Hepatic stellate cell (primary cell): ENCODE data around the gene PLEKHS1.
"Not testable (repeated sequence)": the region's sequence is repeated elsewhere in the genome, so short reads cannot be mapped to it uniquely, and the experiment has no call there.

Experiments
- DNase-seq: peaks from one replicate; pipeline ENCODE4 v3.0.0; 2011; ENCODE audit warnings: low spot score

Gene PLEKHS1

DNA sequence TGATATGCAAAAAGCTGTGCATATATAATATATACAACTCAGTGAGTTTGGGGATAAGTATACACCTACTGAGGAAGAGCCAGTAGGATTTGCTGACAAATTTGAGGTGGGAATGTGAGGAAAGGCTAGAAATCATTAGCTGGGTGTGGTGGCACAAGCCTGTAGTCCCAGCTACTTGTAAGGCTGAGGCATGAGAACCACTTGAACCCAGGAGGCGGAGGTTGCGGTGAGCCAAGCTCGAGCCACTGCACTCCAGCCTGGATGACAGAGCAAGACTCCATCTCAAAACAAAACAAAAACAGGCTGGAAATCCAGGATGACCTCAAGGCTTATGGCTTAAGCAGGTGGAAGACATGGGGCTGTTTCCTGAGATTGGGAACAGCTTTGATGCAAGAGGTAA, 10.6 kb upstream of the PLEKHS1 start:
- DNase-seq, result no peak

DNA sequence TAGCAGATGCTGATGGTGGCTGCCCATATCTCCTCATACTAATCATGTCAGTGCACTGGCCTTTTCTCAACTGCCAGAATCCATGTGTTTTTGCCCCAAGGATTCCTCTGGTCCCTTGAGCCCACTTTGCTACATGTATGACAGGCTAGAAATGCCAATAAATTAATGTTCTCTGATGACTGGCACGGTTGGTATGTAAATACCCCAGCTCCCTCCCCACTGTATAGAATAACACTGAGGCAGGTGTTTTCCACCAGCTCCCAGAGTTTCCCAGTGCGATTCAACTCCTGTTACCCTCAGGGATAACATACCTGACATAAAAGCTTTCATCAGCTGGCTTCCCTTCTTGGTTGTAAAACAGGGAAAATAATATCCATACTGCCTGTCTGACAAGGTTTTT, 9.0 kb upstream of the PLEKHS1 start:
- no peak for DNase-seq

DNA sequence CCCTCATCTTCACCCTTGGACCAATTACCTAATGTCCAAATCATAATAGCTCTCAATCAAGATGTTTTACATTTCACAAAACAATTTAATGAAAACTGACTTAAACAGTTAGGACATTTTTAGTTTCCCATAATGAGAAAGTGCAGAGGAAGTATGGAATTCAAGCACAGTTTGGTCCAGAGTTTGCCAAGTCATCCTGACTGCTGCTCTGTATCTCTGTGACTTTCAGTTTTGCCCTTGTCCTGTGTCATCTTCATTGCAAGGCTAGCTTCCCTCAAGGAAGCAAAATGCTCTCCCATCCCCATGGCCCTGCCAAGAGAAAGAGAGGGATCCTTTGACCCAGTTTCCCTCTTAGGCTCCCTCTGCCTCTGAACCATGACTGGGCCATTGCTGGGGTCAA, 7.9 kb upstream of the PLEKHS1 start:
- no peak for DNase-seq

DNA sequence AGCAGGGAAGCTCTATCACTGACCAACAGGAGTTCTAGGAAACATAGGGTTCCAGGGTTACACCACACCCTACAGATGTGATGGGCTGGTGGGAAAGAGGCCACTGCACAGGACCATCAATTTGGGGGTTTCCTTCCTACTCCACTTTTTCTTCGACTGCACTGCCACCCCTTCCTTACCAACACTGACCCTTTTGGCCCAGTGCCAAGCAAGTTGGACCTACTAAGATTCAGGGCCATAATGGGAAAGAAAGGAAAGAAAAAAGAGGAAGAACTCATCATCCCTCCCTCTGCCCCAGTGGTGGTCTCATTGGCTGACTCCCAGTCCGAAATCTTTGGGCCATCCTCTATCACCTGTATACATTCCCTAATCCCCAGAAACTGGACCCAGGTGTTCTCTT, 6.1 kb upstream of the PLEKHS1 start:
- DNase-seq, result no peak

DNA sequence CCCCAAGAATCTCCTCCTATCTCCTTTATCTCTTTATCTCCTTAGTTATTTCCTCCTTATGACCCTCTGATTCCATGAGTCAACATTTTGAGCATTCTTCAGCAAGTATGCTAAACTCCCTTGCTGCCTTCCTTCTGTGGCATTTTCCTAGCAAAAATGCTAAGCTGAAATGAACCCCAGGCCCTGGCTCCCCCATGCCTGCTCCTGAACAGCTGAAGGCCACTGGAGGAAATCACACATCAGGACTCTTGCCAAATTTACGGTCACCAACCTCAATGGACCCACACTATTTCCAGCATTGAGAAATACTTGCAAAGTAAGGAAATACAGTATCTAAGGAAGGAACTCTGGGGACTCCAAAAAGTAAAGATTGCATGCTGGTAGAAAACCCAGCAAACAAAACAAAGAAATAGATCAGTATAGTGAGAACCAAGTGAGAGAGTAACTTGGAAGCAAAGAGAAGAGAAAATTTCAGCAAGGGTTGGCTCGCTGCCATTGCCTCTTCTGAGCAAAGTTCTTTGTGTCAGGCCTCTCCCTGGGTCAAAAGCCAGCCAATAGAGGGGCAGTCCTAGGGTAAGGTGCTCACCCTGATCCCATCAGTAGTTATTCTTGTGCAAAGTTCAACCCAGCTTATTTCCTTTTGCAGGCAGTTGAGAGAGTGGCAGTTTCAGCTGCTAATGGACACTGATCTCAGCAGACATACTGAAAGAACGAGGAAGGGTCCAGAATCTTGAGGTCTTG, 5.1 kb upstream of the PLEKHS1 start:
- DNase-seq, result peak; percentile 22

DNA sequence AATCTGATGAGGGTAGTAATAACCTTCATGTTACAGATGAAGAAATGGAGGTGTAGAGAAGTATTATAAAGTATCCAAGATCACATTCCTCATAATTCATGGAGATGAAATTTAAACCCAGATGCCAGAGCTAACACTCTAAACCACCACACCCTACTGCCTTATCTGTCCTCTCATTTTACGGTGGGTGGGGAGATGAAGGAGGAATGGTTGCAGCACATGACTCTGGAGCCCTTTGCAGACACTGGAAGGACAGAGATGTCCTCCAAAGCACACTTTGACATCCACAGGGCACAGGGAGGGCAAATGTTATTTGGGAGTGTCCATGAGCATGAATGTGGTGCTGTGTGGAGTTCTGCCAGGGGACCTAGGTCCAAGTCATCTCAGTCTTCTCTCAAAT, 1.1 kb downstream of the PLEKHS1 start:
- DNase-seq, result no peak

DNA sequence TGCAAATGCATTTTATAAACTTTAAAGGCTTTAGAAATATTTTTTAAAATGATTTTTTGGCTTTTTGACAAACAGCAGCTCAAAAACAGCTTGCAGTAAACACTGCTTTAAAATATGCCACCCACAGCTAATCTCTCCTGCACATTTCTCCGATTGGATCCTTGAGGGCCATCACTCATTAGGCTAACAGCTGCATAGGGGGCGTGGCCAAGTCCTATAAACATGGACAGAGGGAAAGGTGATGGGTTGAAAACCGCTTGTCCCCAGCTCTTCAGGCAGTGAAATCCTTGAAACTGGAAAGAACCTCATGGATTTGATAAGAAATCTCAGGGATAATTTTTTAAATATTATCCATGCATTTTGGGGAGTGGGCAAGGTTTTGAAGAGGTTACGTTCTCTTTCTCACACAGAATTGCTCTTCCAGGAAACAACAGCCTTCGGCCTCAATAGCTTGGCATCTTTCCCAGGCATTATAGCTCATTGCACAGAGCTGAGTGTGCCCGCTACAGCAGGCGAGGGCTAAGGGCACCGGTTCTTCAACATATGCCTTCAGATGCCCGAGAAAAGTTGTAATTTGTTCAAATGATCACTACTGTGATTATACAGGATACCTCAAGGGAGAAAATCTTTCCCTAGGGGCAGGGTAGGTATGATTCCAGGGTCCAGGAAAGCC, 1.7 kb downstream of the PLEKHS1 start:
- DNase-seq, result no peak

DNA sequence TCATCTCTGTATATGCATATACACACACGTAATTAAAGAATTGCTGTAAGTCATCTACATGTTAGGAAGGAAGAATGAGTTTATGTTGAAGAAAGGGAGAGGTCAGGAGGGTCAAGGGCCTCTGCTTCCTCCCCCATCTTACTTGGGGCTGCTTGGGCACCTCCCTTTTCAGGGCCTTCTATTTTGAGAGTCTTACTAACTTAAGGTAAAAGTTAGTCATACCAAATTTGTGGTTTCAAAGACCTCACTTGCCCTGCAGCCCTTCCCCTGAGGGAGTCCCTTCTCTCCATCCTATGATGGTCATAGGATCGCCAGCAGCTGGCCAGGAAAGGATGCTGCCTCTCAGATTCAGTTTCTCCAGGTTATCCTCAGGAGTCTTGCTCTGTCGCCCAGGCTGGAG, 2.6 kb downstream of the PLEKHS1 start:
- DNase-seq, result no peak

DNA sequence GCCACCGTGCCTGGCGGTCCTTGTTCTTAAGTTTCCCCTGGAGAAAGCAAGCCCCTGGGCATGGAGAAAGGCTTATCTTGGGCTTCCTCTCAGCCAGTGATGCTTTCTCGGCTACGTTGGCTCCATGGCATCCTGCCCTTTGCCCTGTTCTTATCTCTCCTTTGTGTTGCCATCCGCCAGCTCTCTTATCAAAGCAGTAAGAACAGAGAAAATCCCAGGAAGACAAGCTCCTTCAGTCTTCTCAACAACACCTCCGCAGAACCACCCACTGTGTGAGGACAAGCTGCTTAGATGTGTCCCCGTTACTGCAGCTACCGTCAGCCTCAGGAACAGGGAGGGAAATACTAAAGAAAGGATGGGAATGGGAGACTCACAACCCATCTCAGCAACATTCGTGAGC, 3.3 kb downstream of the PLEKHS1 start:
- DNase-seq, result no peak

DNA sequence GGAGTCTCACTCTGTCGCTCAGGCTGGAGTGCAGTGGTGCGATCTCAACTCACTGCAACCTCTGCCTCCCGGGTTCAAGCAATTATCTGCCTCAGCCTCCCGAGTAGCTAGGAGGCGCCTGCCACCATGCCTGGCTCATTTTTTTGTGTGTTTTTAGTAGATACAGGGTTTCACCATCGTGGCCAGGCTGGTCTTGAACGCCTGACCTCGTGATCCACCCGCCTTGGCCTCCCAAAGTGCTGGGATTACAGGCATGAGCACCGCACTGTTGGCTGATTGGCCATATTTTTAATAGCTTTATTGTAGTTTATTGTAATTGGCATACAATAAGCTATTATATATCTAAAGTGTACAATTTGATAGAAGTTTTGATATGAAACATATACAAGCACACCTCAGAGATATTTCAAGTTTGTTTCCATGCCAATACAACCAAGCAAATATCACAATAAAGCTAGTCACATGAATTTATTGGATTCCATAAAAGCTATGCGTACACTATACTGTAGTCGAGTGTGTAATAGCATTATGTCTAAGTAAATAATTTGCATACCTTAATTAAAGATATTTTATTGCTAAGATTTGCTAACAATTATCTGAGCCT, 5.6 kb downstream of the PLEKHS1 start:
- no peak for DNase-seq

DNA sequence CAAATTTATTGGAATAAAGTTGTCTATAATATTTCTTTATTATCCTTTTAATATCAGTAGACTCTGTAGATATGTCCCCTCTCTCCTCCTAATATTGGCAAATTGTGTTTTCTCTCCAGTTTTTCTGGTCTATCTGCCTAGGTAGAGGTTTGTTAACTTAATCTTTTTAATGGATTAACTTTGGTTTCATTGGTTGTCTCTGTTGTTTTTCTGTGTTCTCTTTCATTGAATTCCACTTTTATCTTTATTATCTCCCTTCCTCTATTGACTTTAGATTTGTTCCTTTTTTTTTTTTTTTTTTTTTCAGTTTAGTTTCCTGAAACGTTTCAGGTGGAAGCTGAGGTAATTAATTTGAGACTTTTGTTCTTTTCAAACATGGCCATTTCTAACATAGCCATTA, 10.6 kb downstream of the PLEKHS1 start:
- DNase-seq, result no peak

DNA sequence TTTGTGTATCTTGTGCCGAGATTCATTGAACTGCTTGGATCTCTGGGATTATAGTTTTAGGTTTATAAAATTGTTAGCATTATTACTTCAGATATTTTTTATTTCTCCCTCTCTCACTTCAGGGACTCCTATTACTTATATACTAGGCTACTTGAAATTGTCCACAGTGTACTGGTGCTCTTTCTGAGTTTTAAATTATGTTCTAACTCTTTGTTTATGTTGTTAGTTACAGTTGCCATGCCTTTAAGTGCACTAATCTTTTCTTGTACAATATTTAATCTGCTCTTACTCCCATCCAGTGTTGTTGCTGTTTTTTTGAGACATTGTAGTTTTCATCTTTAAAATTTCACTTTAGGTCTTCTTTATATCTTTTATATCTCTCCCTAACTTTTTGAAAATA, 13.1 kb downstream of the PLEKHS1 start:
- no peak for DNase-seq

DNA sequence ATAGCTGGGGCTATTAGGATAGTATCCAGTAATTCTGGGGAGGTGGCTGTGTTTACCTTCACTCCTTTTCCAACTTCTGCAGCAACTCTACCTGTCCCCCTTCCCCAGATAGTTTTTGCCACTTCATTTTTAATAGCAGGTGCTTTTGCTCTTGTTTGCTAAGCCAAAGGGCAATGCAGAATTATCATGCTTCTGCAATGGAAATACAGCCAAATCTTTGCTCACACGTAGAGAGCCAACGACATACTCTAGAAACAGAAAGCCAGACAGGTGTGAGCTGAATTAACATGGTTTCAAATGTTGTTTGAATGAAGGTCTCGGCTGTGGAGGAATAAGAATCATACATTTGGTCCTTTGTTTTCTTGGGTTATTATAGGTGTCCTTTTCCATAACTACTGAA, 14.4 kb downstream of the PLEKHS1 start:
- no peak for DNase-seq

DNA sequence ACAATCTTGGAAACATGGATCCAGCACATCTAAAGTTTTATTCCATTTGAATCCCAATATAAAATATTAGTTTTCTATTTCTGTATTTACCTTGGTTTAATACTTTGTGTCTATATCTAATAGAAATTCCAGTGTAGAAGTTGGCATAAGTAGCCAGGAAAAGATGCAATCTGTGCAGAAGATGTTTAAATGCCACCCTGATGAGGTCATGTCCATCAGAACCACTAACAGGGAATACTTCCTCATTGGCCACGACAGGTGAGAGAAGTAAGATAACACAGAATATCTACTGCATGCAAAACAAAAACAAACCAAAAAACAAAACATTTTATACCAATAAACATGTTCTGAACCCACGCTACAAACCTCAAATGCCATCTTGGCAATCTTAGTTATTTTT, 15.7 kb downstream of the PLEKHS1 start:
- DNase-seq, result no peak

DNA sequence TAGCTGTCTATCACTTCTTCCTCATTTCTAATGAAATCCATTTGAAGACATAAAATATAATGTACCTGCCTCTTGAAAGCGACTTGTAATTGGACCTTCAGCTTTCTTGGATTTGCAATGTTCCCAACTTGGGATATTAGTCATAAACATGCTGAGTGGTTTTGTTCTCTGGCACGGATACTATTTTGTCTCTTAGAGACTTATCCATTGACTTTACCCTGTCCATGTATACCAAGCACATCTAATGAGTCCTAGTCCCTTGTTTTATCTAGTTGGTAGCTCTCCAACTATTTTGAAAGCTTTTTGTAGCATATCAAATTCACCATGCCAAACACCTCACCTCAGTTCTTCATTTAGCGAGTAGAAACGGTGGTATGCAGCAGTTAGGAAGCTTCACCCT, 18.9 kb downstream of the PLEKHS1 start:
- no peak for DNase-seq

DNA sequence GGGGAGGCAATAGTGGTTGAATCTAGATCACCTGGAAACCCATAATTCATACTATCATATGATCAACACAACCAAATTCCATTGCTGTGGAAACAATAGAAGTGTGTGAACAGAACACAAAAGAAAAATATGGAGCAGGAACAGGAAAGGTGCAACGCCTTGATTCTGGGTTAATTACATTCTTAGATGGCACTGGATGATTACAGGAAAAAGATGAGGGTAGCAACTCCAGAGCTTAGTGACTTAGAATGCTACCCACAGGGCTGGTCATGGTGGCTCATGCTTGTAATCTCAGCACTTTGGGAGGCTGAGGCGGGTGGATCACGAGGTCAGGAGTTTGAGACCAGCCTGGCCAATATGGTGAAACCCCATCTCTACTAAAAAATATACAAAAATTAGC, 19.6 kb downstream of the PLEKHS1 start:
- not testable (repeated sequence) for DNase-seq

DNA sequence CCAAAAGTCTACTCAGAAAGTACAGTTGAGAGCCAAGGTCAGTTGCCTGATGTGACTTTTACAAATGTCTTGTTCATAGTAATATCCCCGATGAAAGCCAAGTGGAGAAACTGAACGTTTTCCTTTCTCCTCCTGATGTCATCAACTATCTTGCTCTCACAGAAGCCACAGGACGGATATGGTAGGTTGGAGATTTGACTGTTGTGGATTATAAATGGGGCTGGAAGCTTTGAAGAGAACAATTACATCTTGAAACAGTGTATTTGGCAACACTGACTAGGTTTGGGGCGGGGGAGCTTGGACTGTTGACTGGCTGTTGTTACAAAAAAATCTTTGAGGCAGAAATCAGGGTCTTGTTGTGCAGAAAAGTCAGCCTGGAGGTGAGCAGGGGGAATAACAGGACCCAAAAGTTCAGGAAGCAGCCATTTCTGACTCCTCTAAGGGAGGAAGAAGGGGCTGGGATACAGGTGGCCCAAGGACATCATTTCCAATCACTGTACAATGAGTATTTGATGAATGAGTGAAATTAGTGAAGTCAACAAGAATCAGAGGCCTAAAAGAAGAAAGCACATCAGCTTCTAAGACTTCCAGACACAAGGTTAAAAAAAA, 24.3 kb downstream of the PLEKHS1 start:
- DNase-seq, result no peak

DNA sequence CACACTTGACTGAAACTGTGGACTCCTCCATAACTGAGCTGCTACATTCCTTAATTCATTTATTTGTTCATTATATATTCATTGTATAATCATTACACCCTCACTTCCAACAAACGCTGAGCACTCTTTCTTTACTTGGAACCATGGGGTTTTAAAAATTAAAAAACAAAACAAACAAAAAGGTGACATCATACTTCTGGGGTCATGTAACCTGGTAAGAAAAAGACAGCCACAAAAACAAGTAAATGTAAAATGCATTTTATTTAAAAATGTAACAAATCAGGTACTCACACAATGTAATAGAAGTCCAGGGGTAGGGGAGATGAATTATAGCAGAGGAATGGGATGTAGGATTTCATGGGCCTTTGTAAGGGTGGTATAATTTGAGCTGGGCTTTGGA, 25.1 kb downstream of the PLEKHS1 start:
- DNase-seq, result no peak

DNA sequence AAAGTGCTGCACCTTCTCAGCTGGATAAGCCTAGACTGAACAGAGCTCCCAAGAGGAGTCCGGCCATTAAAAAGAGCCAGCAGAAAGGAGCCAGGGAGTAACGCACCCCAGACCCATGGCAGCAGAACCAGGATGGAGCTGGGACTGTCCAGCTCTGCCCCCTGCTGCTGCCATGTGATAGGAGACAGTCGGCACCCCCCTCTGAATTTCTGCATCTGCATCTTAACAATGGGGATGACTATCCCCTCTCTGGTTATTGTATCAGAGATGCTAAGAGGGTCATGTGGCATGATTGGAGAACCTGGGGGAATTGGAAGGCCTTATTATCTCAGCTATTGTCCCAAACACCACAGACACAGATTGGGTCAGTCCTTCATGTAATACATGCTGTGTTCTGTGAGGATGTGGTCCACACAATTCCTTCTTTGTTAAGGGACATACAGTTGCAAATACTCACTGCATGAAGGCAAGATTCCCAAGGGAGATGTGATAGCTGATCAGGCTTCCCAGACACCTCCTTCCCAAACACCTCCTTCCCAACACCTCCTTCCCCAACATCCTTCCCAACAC, 29.3 kb downstream of the PLEKHS1 start:
- DNase-seq, result no peak

DNA sequence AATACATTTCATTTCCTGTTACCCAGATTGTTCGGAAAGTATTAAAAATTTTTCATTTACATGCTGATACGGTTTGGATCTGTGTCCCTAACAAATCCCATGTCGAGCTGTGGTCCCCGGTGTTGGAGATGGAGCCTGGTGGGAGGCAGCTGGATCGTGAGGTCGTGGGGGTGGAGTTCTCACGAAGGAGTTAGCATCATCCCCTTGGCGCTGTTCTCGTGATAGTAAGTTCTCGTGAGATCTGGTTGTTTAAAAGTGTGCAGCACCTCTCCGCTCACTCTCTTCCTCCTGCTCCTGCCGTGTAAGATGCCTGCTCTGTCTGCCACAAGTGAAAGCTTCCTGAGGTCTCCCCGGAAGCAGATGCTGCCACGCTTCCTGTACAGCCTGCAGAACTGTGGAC, 30.9 kb downstream of the PLEKHS1 start:
- no peak for DNase-seq

DNA sequence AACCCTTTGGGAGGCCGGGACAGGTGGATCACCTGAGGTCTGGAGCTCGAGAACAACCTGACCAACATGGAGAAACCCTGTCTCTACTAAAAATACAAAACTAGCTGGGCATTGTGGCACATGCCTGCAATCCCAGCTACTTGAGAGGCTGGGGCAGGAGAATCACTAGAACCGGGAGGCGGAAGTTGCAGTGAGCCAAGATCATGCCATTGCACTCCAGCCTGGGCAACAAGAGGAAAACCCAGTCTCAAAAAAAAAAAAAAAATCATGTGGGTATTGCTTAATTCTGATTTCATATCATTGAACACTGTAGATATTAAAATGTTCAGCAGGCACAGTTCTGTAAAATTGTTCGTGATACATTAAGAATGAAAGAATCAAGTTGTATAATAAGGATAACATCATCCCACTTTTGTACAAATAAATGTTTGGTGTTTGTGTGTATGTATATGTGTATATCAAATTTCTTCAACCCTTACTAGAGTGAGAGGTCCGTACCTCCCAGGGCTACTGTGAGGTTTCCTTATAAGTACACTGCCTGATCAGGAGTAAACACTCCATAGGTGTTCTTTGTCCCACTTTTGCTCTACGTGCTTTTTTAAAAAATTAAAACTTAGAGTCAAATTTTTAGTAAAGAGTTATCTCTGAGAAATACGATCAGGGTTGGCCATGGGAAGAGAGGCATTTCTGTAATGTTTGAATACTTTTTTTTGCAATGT, 31.7 kb downstream of the PLEKHS1 start:
- no peak for DNase-seq

DNA sequence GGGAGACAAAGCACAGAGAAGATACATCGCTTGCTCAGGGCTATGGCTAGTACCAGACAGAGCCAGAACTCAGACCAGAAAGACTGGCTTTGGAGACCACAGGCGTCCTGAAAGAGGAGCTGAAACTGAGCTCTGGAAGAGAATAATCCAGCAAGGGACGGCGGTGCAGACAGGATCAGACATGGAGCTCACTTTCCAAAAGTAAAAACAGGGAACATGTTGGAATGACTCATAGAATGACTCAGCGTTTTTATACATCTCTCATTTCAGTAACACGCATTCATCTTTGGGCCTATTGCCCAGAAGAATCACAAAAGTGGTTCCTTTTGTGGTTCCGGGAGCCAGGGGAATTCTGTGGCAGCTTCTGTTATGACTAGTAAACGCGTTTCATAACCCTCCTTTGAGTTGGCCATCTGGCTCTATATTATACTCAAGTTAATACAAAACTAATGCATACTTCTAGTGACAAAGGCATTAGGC, 37.2 kb downstream of the PLEKHS1 start:
- peak; percentile 51 for DNase-seq
